ENCODE results near the gene RPS19BP1. TPM values are rescaled to one million over a fixed set of nuclear protein-coding genes. Genes with fewer than 3 reads are reported as not detected.

RPS19BP1 gene
- total RNA-seq, 1 experiment from 2014 or later, result 80.4 TPM

DNA sequence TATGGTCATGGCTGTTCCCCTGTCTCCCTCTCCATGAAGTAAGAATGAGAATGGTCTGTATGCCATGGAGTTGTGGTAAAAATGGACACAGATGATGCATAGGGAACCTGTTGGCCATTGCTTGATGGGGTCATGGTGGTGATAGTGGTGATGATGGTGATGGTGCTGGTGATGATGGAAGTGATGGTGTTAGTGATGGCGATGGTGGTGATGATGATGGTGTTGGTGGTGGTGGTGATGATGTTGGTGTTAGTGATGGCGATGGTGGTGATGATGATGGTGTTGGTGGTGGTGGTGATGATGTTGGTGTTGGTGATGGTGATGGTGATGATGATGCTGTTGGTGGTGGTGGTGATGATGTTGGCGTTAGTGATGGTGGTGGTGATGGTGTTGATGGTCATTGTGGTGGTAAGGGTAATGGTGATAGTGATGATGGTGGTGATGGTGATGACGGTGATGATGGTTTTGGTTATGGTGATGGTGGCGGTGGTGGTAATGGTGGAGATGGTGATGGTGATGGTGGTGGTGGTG, 32.9 kb upstream of the RPS19BP1 start:
- H3K79me2 ChIP-seq (ENCODE audit: insufficient read depth, low read length), result no peaks in the 10 kb centered on the region
- intact Hi-C loops (cut with micrococcal nuclease), result no loop called here
- ChIA-PET POLR2A (no interaction called here), RAD21 (ENCODE audit: low non-redundant PET in 1 of 2, low total read pairs in 2 of 2, uncharacterized antibody in 2 of 2, unreplicated experiment in 2 of 2) (no interaction called here), CTCF (no interaction called here)
- no peak for TF ChIP-seq JUND (IDR thresholded peaks at IDR 0.05)
- TF ChIP-seq, protein P1, sequence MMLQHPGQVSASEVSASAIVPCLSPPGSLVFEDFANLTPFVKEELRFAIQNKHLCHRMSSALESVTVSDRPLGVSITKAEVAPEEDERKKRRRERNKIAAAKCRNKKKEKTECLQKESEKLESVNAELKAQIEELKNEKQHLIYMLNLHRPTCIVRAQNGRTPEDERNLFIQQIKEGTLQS (IDR thresholded peaks at IDR 0.05), result no peak
- no peak for TF ChIP-seq SIN3A (IDR thresholded peaks at IDR 0.05; ENCODE audit: low read depth)
- BruUV-seq (replicated peaks), result no TSS peak
- DNase-seq (ENCODE audit: low read depth, low spot score), result no peak
- H3K9ac ChIP-seq (ENCODE audit: low read length), result no peak overlapping the region
- no peak overlapping the region for H3K4me3 ChIP-seq (replicated peaks in 1 of 2; ENCODE audit: low read depth in 1 of 2, low read length in 2 of 2)
- no peaks in the 10 kb centered on the region for H3K9me2 ChIP-seq (ENCODE audit: insufficient read depth)
- no peaks in the 10 kb centered on the region for H3K36me3 ChIP-seq (ENCODE audit: control insufficient read depth in 1 of 2, insufficient read depth in 2 of 2, low read length in 2 of 2)
- H3K27ac ChIP-seq (ENCODE audit: low read depth, low read length), result no peak overlapping the region
- H3K27me3 ChIP-seq (ENCODE audit: insufficient read depth, low read length), result no peaks in the 10 kb centered on the region
- H2AFZ ChIP-seq (ENCODE audit: low read depth, low read length, poor library complexity, severe bottlenecking), result no peak overlapping the region
- H3K9me3 ChIP-seq (ENCODE audit: control insufficient read depth in 1 of 2, insufficient read depth in 1 of 2, low read depth in 1 of 2, low read length in 2 of 2), result peaks cover 0 to 3% of the 10 kb centered on the region in 2 experiments; a peak in 1 of 4 replicates
- no peak overlapping the region for H3K4me2 ChIP-seq (ENCODE audit: low read length)
- H4K20me1 ChIP-seq (ENCODE audit: insufficient read depth), result no peaks in the 10 kb centered on the region
- peaks cover 0 to 5% of the 10 kb centered on the region in 2 experiments; a peak in 2 of 4 replicates for H3K4me1 ChIP-seq (ENCODE audit: control insufficient read depth in 1 of 2, insufficient read depth in 2 of 2, low read length in 2 of 2)
- ATAC-seq, result no peak

DNA sequence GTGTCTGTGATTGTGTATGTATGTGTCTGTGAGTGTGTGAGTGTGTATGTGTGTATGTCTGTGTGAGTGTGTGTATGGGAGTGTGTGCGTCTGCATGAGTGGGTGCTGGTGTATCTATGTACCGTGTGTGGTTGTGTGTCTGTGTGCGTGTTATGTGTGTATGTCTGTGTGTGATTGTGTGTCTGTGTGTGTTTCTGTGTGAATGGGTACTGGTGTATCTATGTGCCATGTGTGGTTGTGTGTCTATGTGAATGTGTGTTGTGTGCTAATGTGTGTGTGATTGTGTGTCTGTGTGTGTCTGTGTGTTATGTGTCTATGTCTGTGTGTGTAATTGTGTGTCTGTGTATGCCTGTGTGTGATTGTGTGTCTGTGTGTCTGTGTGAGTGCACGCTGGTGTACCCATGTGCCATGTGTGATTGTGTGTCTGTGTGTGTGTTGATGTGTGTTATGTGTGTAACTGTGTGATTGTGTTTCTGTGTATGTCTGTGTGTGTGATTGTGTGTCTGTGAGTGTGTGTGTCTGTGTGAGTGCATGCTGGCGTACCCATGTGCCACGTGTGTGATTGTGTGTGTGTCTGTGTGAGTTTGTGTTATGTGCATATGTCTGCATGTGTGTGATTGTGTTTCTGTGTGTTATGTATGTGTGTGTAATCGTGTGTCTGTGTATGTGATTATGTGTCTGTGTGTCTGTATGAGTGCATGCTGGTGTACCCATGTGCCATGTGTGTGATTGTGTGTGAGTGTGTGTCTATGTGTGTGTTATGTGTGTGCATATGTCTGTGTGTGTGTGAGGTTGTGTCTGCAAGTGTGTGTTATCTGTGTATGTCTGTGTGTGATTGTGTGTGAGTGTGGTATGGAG, 31.3 kb upstream of the RPS19BP1 start:
- POLR2A ChIA-PET, result no interaction called here
- intact Hi-C loops (cut with micrococcal nuclease), result no loop called here
- DNase-seq (ENCODE audit: low read depth, low spot score), result no peak
- no peak for TF ChIP-seq ELF1 (IDR thresholded peaks at IDR 0.05; ENCODE audit: borderline replicate concordance, low read depth)
- TF ChIP-seq, protein P2, sequence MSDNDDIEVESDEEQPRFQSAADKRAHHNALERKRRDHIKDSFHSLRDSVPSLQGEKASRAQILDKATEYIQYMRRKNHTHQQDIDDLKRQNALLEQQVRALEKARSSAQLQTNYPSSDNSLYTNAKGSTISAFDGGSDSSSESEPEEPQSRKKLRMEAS (IDR thresholded peaks at IDR 0.05), result no peak
- TF ChIP-seq CBX3 (IDR thresholded peaks at IDR 0.05; ENCODE audit: low read depth), result no peak
- TF ChIP-seq, protein P3, sequence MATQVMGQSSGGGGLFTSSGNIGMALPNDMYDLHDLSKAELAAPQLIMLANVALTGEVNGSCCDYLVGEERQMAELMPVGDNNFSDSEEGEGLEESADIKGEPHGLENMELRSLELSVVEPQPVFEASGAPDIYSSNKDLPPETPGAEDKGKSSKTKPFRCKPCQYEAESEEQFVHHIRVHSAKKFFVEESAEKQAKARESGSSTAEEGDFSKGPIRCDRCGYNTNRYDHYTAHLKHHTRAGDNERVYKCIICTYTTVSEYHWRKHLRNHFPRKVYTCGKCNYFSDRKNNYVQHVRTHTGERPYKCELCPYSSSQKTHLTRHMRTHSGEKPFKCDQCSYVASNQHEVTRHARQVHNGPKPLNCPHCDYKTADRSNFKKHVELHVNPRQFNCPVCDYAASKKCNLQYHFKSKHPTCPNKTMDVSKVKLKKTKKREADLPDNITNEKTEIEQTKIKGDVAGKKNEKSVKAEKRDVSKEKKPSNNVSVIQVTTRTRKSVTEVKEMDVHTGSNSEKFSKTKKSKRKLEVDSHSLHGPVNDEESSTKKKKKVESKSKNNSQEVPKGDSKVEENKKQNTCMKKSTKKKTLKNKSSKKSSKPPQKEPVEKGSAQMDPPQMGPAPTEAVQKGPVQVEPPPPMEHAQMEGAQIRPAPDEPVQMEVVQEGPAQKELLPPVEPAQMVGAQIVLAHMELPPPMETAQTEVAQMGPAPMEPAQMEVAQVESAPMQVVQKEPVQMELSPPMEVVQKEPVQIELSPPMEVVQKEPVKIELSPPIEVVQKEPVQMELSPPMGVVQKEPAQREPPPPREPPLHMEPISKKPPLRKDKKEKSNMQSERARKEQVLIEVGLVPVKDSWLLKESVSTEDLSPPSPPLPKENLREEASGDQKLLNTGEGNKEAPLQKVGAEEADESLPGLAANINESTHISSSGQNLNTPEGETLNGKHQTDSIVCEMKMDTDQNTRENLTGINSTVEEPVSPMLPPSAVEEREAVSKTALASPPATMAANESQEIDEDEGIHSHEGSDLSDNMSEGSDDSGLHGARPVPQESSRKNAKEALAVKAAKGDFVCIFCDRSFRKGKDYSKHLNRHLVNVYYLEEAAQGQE (IDR thresholded peaks at IDR 0.05; ENCODE audit: low read depth), result no peak
- TF ChIP-seq, protein P4, sequence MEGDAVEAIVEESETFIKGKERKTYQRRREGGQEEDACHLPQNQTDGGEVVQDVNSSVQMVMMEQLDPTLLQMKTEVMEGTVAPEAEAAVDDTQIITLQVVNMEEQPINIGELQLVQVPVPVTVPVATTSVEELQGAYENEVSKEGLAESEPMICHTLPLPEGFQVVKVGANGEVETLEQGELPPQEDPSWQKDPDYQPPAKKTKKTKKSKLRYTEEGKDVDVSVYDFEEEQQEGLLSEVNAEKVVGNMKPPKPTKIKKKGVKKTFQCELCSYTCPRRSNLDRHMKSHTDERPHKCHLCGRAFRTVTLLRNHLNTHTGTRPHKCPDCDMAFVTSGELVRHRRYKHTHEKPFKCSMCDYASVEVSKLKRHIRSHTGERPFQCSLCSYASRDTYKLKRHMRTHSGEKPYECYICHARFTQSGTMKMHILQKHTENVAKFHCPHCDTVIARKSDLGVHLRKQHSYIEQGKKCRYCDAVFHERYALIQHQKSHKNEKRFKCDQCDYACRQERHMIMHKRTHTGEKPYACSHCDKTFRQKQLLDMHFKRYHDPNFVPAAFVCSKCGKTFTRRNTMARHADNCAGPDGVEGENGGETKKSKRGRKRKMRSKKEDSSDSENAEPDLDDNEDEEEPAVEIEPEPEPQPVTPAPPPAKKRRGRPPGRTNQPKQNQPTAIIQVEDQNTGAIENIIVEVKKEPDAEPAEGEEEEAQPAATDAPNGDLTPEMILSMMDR (IDR thresholded peaks at IDR 0.05 in 2 of 3, conservative IDR thresholded peaks at IDR 0.05 in 1 of 3; ENCODE audit: borderline replicate concordance in 1 of 3, insufficient read depth in 1 of 3, low read depth in 2 of 3, low read length in 2 of 3), result no peak
- TF ChIP-seq, protein P1 (IDR thresholded peaks at IDR 0.05), result no peak
- TF ChIP-seq EZH2 (IDR thresholded peaks at IDR 0.05), result no peak
- no peak for TF ChIP-seq EZH2phosphoT487 (IDR thresholded peaks at IDR 0.05; ENCODE audit: borderline replicate concordance)
- no peak for TF ChIP-seq SRF (IDR thresholded peaks at IDR 0.05; ENCODE audit: low read depth)
- no peak for TF ChIP-seq JUND (IDR thresholded peaks at IDR 0.05)
- TF ChIP-seq SIN3A (IDR thresholded peaks at IDR 0.05; ENCODE audit: low read depth), result no peak

More for the DNA sequence above, 31.3 kb upstream of the RPS19BP1 start:
- H2AFZ ChIP-seq (ENCODE audit: low read depth, low read length, poor library complexity, severe bottlenecking), result no peak overlapping the region
- ChIA-PET CTCF (no interaction called here), RAD21 (ENCODE audit: low non-redundant PET in 1 of 2, low total read pairs in 2 of 2, uncharacterized antibody in 2 of 2, unreplicated experiment in 2 of 2) (no interaction called here)
- H3K36me3 ChIP-seq (ENCODE audit: control insufficient read depth in 1 of 2, insufficient read depth in 2 of 2, low read length in 2 of 2), result no peaks in the 10 kb centered on the region
- H3K9me3 ChIP-seq (ENCODE audit: control insufficient read depth in 1 of 2, insufficient read depth in 1 of 2, low read depth in 1 of 2, low read length in 2 of 2), result peaks cover 0 to 3% of the 10 kb centered on the region in 2 experiments; a peak in 1 of 4 replicates
- peaks cover 0 to 8% of the 10 kb centered on the region in 2 experiments; a peak in 2 of 4 replicates for H3K4me1 ChIP-seq (ENCODE audit: control insufficient read depth in 1 of 2, insufficient read depth in 2 of 2, low read length in 2 of 2)
- H4K20me1 ChIP-seq (ENCODE audit: insufficient read depth), result no peaks in the 10 kb centered on the region
- no TSS peak for BruUV-seq (replicated peaks)
- no peak overlapping the region for H3K27ac ChIP-seq (ENCODE audit: low read depth, low read length)
- no peaks in the 10 kb centered on the region for H3K9me2 ChIP-seq (ENCODE audit: insufficient read depth)
- no peaks in the 10 kb centered on the region for H3K27me3 ChIP-seq (ENCODE audit: insufficient read depth, low read length)
- no peak for ATAC-seq
- H3K79me2 ChIP-seq (ENCODE audit: insufficient read depth, low read length), result no peaks in the 10 kb centered on the region
- no peak overlapping the region for H3K9ac ChIP-seq (ENCODE audit: low read length)
- H3K4me3 ChIP-seq (replicated peaks in 1 of 2; ENCODE audit: low read depth in 1 of 2, low read length in 2 of 2), result no peak overlapping the region
- no peak overlapping the region for H3K4me2 ChIP-seq (ENCODE audit: low read length)
